MM.1S (cell line): ENCODE data around the gene CNTN5.

Experiments
- EZH2 ChIP-seq: fragments of 300-600 bp; sonication (generic); optimal IDR thresholded peaks from 2 replicates; pipeline ENCODE3; 2017; ENCODE audit warnings: low read depth, mild to moderate bottlenecking, antibody characterized with exemption, low read length, mixed read lengths
- EZH2phosphoT487 ChIP-seq: fragments of 300-600 bp; sonication (generic); IDR thresholded peaks from 2 replicates; pipeline ENCODE4 v1.6.1; 2018; ENCODE audit warnings: antibody characterized with exemption, low read length
- TF ChIP-seq, protein P1 (sequence below): fragments of 300-600 bp; sonication (generic); IDR thresholded peaks from 2 replicates; pipeline ENCODE4 v1.5.1; 2016; ENCODE audit warnings: antibody characterized with exemption, low read length, mixed read lengths

- TF ChIP-seq, protein P1, sequence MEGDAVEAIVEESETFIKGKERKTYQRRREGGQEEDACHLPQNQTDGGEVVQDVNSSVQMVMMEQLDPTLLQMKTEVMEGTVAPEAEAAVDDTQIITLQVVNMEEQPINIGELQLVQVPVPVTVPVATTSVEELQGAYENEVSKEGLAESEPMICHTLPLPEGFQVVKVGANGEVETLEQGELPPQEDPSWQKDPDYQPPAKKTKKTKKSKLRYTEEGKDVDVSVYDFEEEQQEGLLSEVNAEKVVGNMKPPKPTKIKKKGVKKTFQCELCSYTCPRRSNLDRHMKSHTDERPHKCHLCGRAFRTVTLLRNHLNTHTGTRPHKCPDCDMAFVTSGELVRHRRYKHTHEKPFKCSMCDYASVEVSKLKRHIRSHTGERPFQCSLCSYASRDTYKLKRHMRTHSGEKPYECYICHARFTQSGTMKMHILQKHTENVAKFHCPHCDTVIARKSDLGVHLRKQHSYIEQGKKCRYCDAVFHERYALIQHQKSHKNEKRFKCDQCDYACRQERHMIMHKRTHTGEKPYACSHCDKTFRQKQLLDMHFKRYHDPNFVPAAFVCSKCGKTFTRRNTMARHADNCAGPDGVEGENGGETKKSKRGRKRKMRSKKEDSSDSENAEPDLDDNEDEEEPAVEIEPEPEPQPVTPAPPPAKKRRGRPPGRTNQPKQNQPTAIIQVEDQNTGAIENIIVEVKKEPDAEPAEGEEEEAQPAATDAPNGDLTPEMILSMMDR = no peak
- TF ChIP-seq EZH2 (no peak), EZH2phosphoT487 (no peak)
Observed at GRCh38 chr11:99522467-99523173, 501.9 kb downstream of the CNTN5 start.
